H1 (cell line): ENCODE results near the gene FAM186B. TPM values are rescaled to one million over a fixed set of nuclear protein-coding genes. Genes with fewer than 3 reads are reported as not detected.

Source experiments
- CTCF ChIA-PET: fragments of 300-600 bp; sonication (Branson Sonifier 250); formaldehyde crosslinking; loops from one replicate; lab custom pipeline; 2021; ENCODE audit not compliant: partially characterized antibody; lab: Charles Lee
- POLR2A ChIA-PET: fragments of 300-600 bp; sonication (Branson Sonifier 250); formaldehyde crosslinking; loops from one replicate; lab custom pipeline; 2021; ENCODE audit warnings: inconsistent platforms; ENCODE audit not compliant: partially characterized antibody; lab: Charles Lee
- DNase-seq, 2 experiments: peaks; one replicate each; pipeline versions ENCODE4 v3.0.0 to v3.0.0-alpha.2; 2010 to 2022; ENCODE audit warnings: low spot score in 2 of 2, low read depth in 1 of 2, mixed read lengths in 1 of 2
- FAIRE-seq: peaks from 2 replicates; lab custom pipeline; 2011; peaks lifted over from hg19 to GRCh38; lab: Jason Lieb, UNC
- H2AFZ ChIP-seq: 2 replicates; pipeline ENCODE4 v1.8.1; 2012; ENCODE audit warnings: low read length, inconsistent platforms
- H2AK5ac ChIP-seq: 2 replicates; pipeline ENCODE4 v1.6.1; 2013; ENCODE audit warnings: low read depth, low read length
- H2BK120ac ChIP-seq: replicated peaks from 2 replicates; pipeline ENCODE3; 2013; ENCODE audit warnings: low read depth, low read length, inconsistent platforms
- H2BK12ac ChIP-seq: 2 replicates; pipeline ENCODE4 v1.6.1; 2013; ENCODE audit warnings: low read depth, low read length
- H2BK15ac ChIP-seq: 2 replicates; pipeline ENCODE4 v1.6.1; 2013; ENCODE audit warnings: low read length
- H2BK20ac ChIP-seq: 2 replicates; pipeline ENCODE4 v1.6.1; 2013; ENCODE audit warnings: low read length
- H2BK5ac ChIP-seq: 2 replicates; pipeline ENCODE4 v1.6.1; 2013; ENCODE audit warnings: low read depth, low read length
- H3K14ac ChIP-seq: 2 replicates; pipeline ENCODE4 v1.6.1; 2013; ENCODE audit warnings: inconsistent platforms; ENCODE audit not compliant: insufficient read length
- H3K18ac ChIP-seq: 2 replicates; pipeline ENCODE4 v1.6.1; 2013; ENCODE audit warnings: low read length; ENCODE audit errors: extremely low read depth
- H3K23ac ChIP-seq: 2 replicates; pipeline ENCODE4 v1.6.1; 2013; ENCODE audit warnings: inconsistent platforms; ENCODE audit not compliant: insufficient read length
- H3K23me2 ChIP-seq: 2 replicates; pipeline ENCODE4 v1.6.1; 2013; ENCODE audit warnings: low read depth, low read length
- H3K27ac ChIP-seq: 2 replicates; pipeline ENCODE4 v1.6.1; 2011; ENCODE audit warnings: low read depth, low read length, inconsistent platforms
- H3K27me3 ChIP-seq, 4 experiments: replicated peaks in 1 of 4; 1 replicate in 1 of 4; 2 replicates in 3 of 4; pipeline versions ENCODE4 v1.6.1 to v1.8.1; 2011 to 2013; ENCODE audit warnings: low read length in 3 of 4, mild to moderate bottlenecking in 3 of 4, inconsistent platforms in 2 of 4, mixed read lengths in 2 of 4, moderate library complexity in 1 of 4; ENCODE audit not compliant: control insufficient read depth in 3 of 4, insufficient read depth in 3 of 4; ENCODE audit errors: extremely low read depth in 1 of 4
- H3K36me3 ChIP-seq, 4 experiments: 2 replicates each; pipeline versions ENCODE4 v1.6.1 to v1.8.1; 2011 to 2013; ENCODE audit warnings: mild to moderate bottlenecking in 4 of 4, low read length in 3 of 4, moderate library complexity in 2 of 4, control low read depth in 1 of 4, inconsistent platforms in 1 of 4; ENCODE audit not compliant: insufficient read depth in 4 of 4, control insufficient read depth in 2 of 4
- H3K4ac ChIP-seq: replicated peaks from 2 replicates; pipeline ENCODE3; 2013; ENCODE audit warnings: low read length, low read depth, mixed read lengths, inconsistent platforms; ENCODE audit not compliant: insufficient read length
- H3K4me1 ChIP-seq, 4 experiments: replicated peaks in 1 of 4; 1 replicate in 1 of 4; 2 replicates in 3 of 4; pipeline versions ENCODE4 v1.6.1 to v1.8.1; 2011 to 2013; ENCODE audit warnings: low read length in 3 of 4, inconsistent platforms in 2 of 4, mixed read lengths in 1 of 4; ENCODE audit not compliant: insufficient read depth in 4 of 4, control insufficient read depth in 3 of 4
- H3K4me2 ChIP-seq, 2 experiments: 2 replicates each; pipeline versions ENCODE4 v1.6.1 to v1.8.1; 2011 to 2013; ENCODE audit warnings: low read depth in 2 of 2, low read length in 2 of 2, control low read depth in 1 of 2, inconsistent platforms in 1 of 2, mild to moderate bottlenecking in 1 of 2; ENCODE audit not compliant: insufficient read depth in 1 of 2
- H3K4me3 ChIP-seq, 4 experiments: fragments of 200-600, 300-600 bp in 1 of 4; sonication (generic), shearing (Covaris generic), sonication (Bioruptor Twin) in 1 of 4; 2 replicates each; pipeline versions ENCODE4 v1.5.1 to v1.8.1; 2011 to 2016; ENCODE audit warnings: low read length in 4 of 4, low read depth in 3 of 4, control low read depth in 2 of 4, inconsistent platforms in 2 of 4, mild to moderate bottlenecking in 2 of 4, mixed read lengths in 1 of 4, moderate library complexity in 1 of 4; ENCODE audit not compliant: insufficient read depth in 2 of 4; ENCODE audit errors: extremely low read depth in 1 of 4
- H3K56ac ChIP-seq: replicated peaks from 2 replicates; pipeline ENCODE3; 2013; ENCODE audit warnings: low read depth, mild to moderate bottlenecking, mixed read lengths, low read length, inconsistent platforms; ENCODE audit not compliant: insufficient read length
- H3K79me1 ChIP-seq: 2 replicates; pipeline ENCODE4 v1.6.1; 2013; ENCODE audit warnings: low read depth, low read length, control low read depth
- H3K79me2 ChIP-seq, 2 experiments: 2 replicates each; pipeline versions ENCODE4 v1.6.1 to v1.8.1; 2012 to 2013; ENCODE audit warnings: low read length in 2 of 2, mild to moderate bottlenecking in 2 of 2, inconsistent platforms in 1 of 2; ENCODE audit not compliant: insufficient read depth in 2 of 2, control insufficient read depth in 1 of 2
- H3K9ac ChIP-seq, 4 experiments: replicated peaks in 1 of 4; 1 replicate in 1 of 4; 2 replicates in 3 of 4; pipeline versions ENCODE4 v1.6.1 to v1.8.1; 2011 to 2013; ENCODE audit warnings: low read depth in 3 of 4, low read length in 3 of 4, control low read depth in 2 of 4, mild to moderate bottlenecking in 2 of 4, moderate library complexity in 2 of 4, inconsistent platforms in 1 of 4; ENCODE audit errors: extremely low read depth in 1 of 4
- H3K9me3 ChIP-seq, 2 experiments: 2 replicates each; pipeline versions ENCODE4 v1.6.1 to v1.8.1; 2012 to 2013; ENCODE audit warnings: mild to moderate bottlenecking in 2 of 2, moderate library complexity in 2 of 2, control low read depth in 1 of 2, inconsistent platforms in 1 of 2, low read depth in 1 of 2, low read length in 1 of 2, mixed read lengths in 1 of 2; ENCODE audit not compliant: insufficient read depth in 2 of 2
- H4K20me1 ChIP-seq, 2 experiments: replicated peaks in 1 of 2; 2 replicates each; pipeline versions ENCODE3 to v1.8.1; 2011 to 2013; ENCODE audit warnings: inconsistent platforms in 2 of 2, low read length in 2 of 2, mild to moderate bottlenecking in 1 of 2; ENCODE audit not compliant: insufficient read depth in 2 of 2, control insufficient read depth in 1 of 2
- H4K5ac ChIP-seq: 2 replicates; pipeline ENCODE4 v1.6.1; 2013; ENCODE audit warnings: low read length, low read depth, mixed read lengths, inconsistent platforms; ENCODE audit not compliant: insufficient read length
- H4K8ac ChIP-seq: 2 replicates; pipeline ENCODE4 v1.8.0; 2013; ENCODE audit warnings: mild to moderate bottlenecking, moderate library complexity, low read length, inconsistent platforms; ENCODE audit not compliant: insufficient read depth; ENCODE audit errors: extremely low read depth
- H4K91ac ChIP-seq: replicated peaks from 2 replicates; pipeline ENCODE3; 2013; ENCODE audit warnings: low read length, mixed read lengths, inconsistent platforms; ENCODE audit not compliant: insufficient read length
- CEBPB ChIP-seq: IDR thresholded peaks from 2 replicates; pipeline ENCODE4 v1.6.1; 2012; ENCODE audit warnings: low read depth, low read length
- RNF2 ChIP-seq: fragments of 200-900, 300-1000 bp; sonication (generic); IDR thresholded peaks from 2 replicates; pipeline ENCODE4 v1.7.1; 2016; ENCODE audit warnings: borderline replicate concordance, low read depth, mild to moderate bottlenecking, antibody characterized with exemption, low read length; ENCODE audit not compliant: poor library complexity, severe bottlenecking; ENCODE audit errors: missing control alignments
- SP4 ChIP-seq: IDR thresholded peaks from 2 replicates; pipeline ENCODE4 v1.6.1; 2012; ENCODE audit warnings: low read length, inconsistent platforms
- WGBS, 2 experiments: shearing (Covaris generic) in 1 of 2; methylation state at CpG; one replicate each; pipeline versions ENCODE4 v1.1.6 to v1.1.7; 2013 to 2015; ENCODE audit warnings: low lambda C conversion rate in 2 of 2, mixed read lengths in 2 of 2, inconsistent platforms in 1 of 2, low coverage in 1 of 2, missing lambda C conversion rate in 1 of 2; ENCODE audit not compliant: insufficient replicate concordance in 2 of 2, insufficient coverage in 1 of 2, insufficient read length in 1 of 2; ENCODE audit errors: extremely low coverage in 1 of 2, missing lambda C conversion rate in 1 of 2; 5-methylcytosine and 5-hydroxymethylcytosine counted together
- polyA plus RNA-seq, 7 experiments: library from polyadenylated mRNA; depleted of rRNA in 3 of 7; stranded (reverse) in 5 of 7; unstranded in 2 of 7; fragments of >200 nt in 5 of 7; fragments of 200-250 nt in 2 of 7; gene quantifications; 1 replicate in 5 of 7; 2 replicates in 1 of 7; 4 replicates in 1 of 7; pipeline versions ENCODE4 v1.2.1 to v1.2.3, GENCODE V29; 2011 to 2013; ENCODE audit warnings: missing spikeins in 2 of 7, mixed read lengths in 2 of 7
- total RNA-seq: library from RNA; stranded (reverse); fragmentation: NEBNext Ultra II Directional; extraction: Animal tissue kit (Norgen Biotek cat#: 25700); gene quantifications from 2 replicates; pipeline ENCODE4 v1.2.1, GENCODE V29; 2021
- TF ChIP-seq, protein P1 (sequence below): IDR thresholded peaks from 2 replicates; pipeline ENCODE4 v1.6.1; 2012; ENCODE audit warnings: inconsistent platforms

The FAM186B gene
- total and polyA plus RNA-seq, 2 of the 8 experiments (the other 6 are each of a cell fraction or from before 2014, with no cell fraction given) = 0.12 to 0.73 TPM

DNA sequence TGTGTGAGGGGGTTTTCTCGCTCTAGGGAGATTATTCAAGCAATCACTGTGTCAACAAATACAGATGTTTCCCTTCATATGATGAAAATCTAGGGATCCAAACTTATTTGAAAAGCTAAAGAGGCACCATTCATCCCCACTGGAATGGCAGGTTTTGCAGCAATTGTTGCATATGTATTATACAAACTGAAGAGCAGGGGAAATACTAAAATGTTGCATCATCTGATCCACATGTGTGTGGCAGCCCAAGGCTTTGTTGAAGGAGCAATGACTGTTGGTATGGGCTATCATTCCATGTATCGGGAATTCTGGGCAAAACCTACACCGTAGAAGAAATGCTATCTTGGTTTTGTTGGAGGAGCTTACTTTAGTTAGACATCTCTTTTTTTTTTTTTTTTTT, 13.8 kb upstream of the FAM186B start:
- no peak overlapping the region for H2BK20ac ChIP-seq
- WGBS, 2 experiments = 89% methylated on average over 3 of the region's 3 CpGs; no CpG with 5 or more reads in 1 of the 2 experiments
- H3K56ac ChIP-seq = no peak overlapping the region
- no peaks in the 10 kb centered on the region for H3K79me1 ChIP-seq
- DNase-seq (no peak), FAIRE-seq (no peak)
- H3K23me2 ChIP-seq = peaks cover 15% of the 10 kb centered on the region; the same call in 1 of the 2 replicates
- no peak overlapping the region for H3K4me3 ChIP-seq
- no peaks in the 10 kb centered on the region; a peak in 1 of 4 replicates for H3K9me3 ChIP-seq
- H2BK120ac ChIP-seq = no peak overlapping the region
- H3K79me2 ChIP-seq = no peaks in the 10 kb centered on the region
- H4K5ac ChIP-seq = no peak overlapping the region
- H3K27ac ChIP-seq = no peak overlapping the region
- H2AK5ac ChIP-seq = no peak overlapping the region
- H3K36me3 ChIP-seq = no peaks in the 10 kb centered on the region
- H2BK12ac ChIP-seq = 0 out of 2 replicates have a peak overlapping the region, but pooled peaks have one; percentile 60
- no peak overlapping the region for H3K9ac ChIP-seq
- no peaks in the 10 kb centered on the region for H4K20me1 ChIP-seq
- H3K18ac ChIP-seq = no peak overlapping the region; the same call in 1 of the 2 replicates
- no peak overlapping the region for H3K4ac ChIP-seq
- H2BK15ac ChIP-seq = no peak overlapping the region
- H2AFZ ChIP-seq = peak overlapping the region; percentile 76
- ChIA-PET POLR2A (interaction anchor here (0.6 to 1.2 kb wide), 3 partner anchors 15 to 142 kb away, joined by 3 read pairs; no protein-coding TSS in a partner anchor), CTCF (interaction anchor here (0.6 to 2.8 kb wide), 7 partner anchors 17 to 1547 kb away, joined by 3 to 10 read pairs (median 3); no protein-coding TSS in a partner anchor)
- no peak overlapping the region for H3K4me2 ChIP-seq
- peaks cover 0 to 6% (median 3%) of the 10 kb centered on the region in 4 experiments; a peak in 6 of 7 replicates for H3K4me1 ChIP-seq
- no peak overlapping the region for H3K23ac ChIP-seq
- H3K14ac ChIP-seq = no peak overlapping the region
- H4K8ac ChIP-seq = no peak overlapping the region
- TF ChIP-seq CEBPB (peak; percentile 34; the same call in 1 of the 2 replicates), RNF2 (no peak), SP4 (no peak)
- TF ChIP-seq, protein P1, sequence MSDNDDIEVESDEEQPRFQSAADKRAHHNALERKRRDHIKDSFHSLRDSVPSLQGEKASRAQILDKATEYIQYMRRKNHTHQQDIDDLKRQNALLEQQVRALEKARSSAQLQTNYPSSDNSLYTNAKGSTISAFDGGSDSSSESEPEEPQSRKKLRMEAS = 0 out of 2 replicates have a peak, but pooled peaks have one; percentile 23
- TF ChIP-seq, all 59 proteins: peak for 2
- H3K27me3 ChIP-seq = no peaks in the 10 kb centered on the region
- H4K91ac ChIP-seq = no peak overlapping the region
- no peak overlapping the region for H2BK5ac ChIP-seq
